Prostate gland (tissue), 2 donors: ENCODE data around the gene ADAMTS17.

Source experiments
- CTCF ChIP-seq, 4 experiments: fragments of 200-600 bp in 2 of 4; fragments of 450-650 bp in 2 of 4; sonication (generic) in 2 of 4; IDR thresholded peaks; 1 replicate in 3 of 4; 2 replicates in 1 of 4; pipeline ENCODE4 v1.5.1; 2016 to 2019; ENCODE audit warnings: antibody characterized with exemption in 4 of 4, mild to moderate bottlenecking in 2 of 4, moderate library complexity in 2 of 4
- POLR2A ChIP-seq: fragments of 450-650 bp; IDR thresholded peaks from one replicate; pipeline ENCODE4 v1.6.1; 2016; ENCODE audit warnings: antibody characterized with exemption, mild to moderate bottlenecking
- POLR2AphosphoS5 ChIP-seq: sonication (generic); formaldehyde crosslinking; IDR thresholded peaks from one replicate; pipeline ENCODE4 v1.6.1; 2017; ENCODE audit warnings: antibody characterized with exemption

GRCh38 chr15:100226107-100226506 is 115.7 kb downstream of the ADAMTS17 start:
- TF ChIP-seq CTCF (IDR thresholded peaks at IDR 0.05) = no peak
- TF ChIP-seq POLR2A = no peak
- TF ChIP-seq POLR2AphosphoS5 = no peak
